ENCODE results near the gene IFT122.

DNA sequence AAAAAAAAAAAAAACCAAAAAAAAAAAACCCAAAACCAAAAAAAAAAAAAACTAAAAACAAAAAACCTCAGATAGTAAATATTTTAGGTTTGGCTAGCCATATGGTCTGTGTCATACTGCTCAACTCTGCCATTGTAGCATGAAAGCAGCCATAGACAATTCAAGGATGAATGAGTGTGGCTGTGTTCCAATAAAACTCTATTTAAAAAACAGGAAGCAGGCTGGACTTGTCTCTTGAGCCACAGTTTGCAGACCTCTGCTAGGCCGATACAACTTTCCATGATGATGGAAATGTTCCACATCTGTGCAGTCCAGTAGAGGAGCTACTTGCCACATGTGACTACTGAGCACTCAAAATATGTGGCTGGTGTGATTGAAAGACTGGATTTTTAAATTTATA is 22.7 kb upstream of the IFT122 start:
- TF ChIP-seq EP300 (IDR thresholded peaks at IDR 0.05), result no peak
- TF ChIP-seq, protein P1, sequence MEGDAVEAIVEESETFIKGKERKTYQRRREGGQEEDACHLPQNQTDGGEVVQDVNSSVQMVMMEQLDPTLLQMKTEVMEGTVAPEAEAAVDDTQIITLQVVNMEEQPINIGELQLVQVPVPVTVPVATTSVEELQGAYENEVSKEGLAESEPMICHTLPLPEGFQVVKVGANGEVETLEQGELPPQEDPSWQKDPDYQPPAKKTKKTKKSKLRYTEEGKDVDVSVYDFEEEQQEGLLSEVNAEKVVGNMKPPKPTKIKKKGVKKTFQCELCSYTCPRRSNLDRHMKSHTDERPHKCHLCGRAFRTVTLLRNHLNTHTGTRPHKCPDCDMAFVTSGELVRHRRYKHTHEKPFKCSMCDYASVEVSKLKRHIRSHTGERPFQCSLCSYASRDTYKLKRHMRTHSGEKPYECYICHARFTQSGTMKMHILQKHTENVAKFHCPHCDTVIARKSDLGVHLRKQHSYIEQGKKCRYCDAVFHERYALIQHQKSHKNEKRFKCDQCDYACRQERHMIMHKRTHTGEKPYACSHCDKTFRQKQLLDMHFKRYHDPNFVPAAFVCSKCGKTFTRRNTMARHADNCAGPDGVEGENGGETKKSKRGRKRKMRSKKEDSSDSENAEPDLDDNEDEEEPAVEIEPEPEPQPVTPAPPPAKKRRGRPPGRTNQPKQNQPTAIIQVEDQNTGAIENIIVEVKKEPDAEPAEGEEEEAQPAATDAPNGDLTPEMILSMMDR (IDR thresholded peaks at IDR 0.05), result no peak
